ENCODE data around the gene GSE1. TPM values are rescaled to one million over a fixed set of nuclear protein-coding genes. Genes with fewer than 3 reads are reported as not detected.

Gene GSE1
- total and polyA plus RNA-seq, 2 of the 13 experiments (the other 11 are each of a cell fraction or from before 2014, with no cell fraction given), result 16.1 to 31.2 TPM

- Histone ChIP-seq H3K9me3 (ENCODE audit: low read length) (no peaks in the 10 kb centered on the region), H2AFZ (ENCODE audit: low read length) (no peak overlapping the region), H3K27ac (ENCODE audit: extremely low read length, insufficient read depth, low read length) (no peak overlapping the region), H3K9ac (ENCODE audit: insufficient read depth, low read depth, low read length) (peak overlapping the region; percentile 76), H3K4me3 (replicated peaks in 1 of 3; ENCODE audit: insufficient read depth in 1 of 3, low read depth in 2 of 3, low read length in 3 of 3) (peak overlapping the region; percentile 66 to 88 (median 84)), H3K27me3 (ENCODE audit: control insufficient read depth in 1 of 2, insufficient read depth in 2 of 2, low read length in 2 of 2) (peaks cover 0 to 26% of the 10 kb centered on the region in 2 experiments; a peak in 4 of 5 replicates), H3K4me1 (ENCODE audit: insufficient read depth, low read length) (peaks cover 38% of the 10 kb centered on the region), H4K20me1 (ENCODE audit: insufficient read depth, low read length) (no peaks in the 10 kb centered on the region; the same call in 1 of the 2 replicates), H3K36me3 (replicated peaks in 1 of 2; ENCODE audit: control insufficient read depth in 1 of 2, insufficient read depth in 2 of 2, low read length in 2 of 2) (peaks cover 4 to 10% of the 10 kb centered on the region in 2 experiments), H3K4me2 (ENCODE audit: low read depth, low read length) (peak overlapping the region; percentile 89), H3K79me2 (ENCODE audit: insufficient read depth, low read length) (peaks cover 2% of the 10 kb centered on the region)
- ATAC-seq (no peak), DNase-seq (ENCODE audit: low spot score) (no peak), FAIRE-seq (no peak)
- ChIA-PET POLR2A (no interaction called here), CTCF (ENCODE audit: low intra/inter-chr PET ratio, low total read pairs) (no interaction called here)
- in situ Hi-C loops (cut with HindIII; ENCODE audit: extremely low pct_ligation_motif_present, low pct_unique_long_range_greater_than_20kb), result no loop called here
- no TSS peak for BruUV-seq (replicated peaks)
- intact Hi-C loops (cut with micrococcal nuclease; ENCODE audit: unreplicated experiment), result no loop called here
- 72% methylated on average over 47 of the region's 49 CpGs for WGBS (ENCODE audit: low lambda C conversion rate)
- TF ChIP-seq NFIB (CRISPR knock-in tag; IDR thresholded peaks at IDR 0.05; ENCODE audit: borderline replicate concordance) (no peak), SYNCRIP (IDR thresholded peaks at IDR 0.05; ENCODE audit: insufficient read depth, low read depth, low read length) (no peak), ZNF207 (IDR thresholded peaks at IDR 0.05; ENCODE audit: borderline replicate concordance) (no peak), SALL2 (CRISPR knock-in tag; IDR thresholded peaks at IDR 0.05) (no peak), DRAP1 (CRISPR knock-in tag; IDR thresholded peaks at IDR 0.05) (no peak), TARDBP (CRISPR knock-in tag; IDR thresholded peaks at IDR 0.05) (0 out of 2 replicates have a peak, but pooled peaks have one; percentile 16), ZNF34 (CRISPR knock-in tag; IDR thresholded peaks at IDR 0.05; ENCODE audit: borderline replicate concordance) (no peak), XRCC5 (optimal IDR thresholded peaks at IDR 0.05; ENCODE audit: low read length) (peak; percentile 29), FOXJ3 (CRISPR knock-in tag; IDR thresholded peaks at IDR 0.05; ENCODE audit: borderline replicate concordance) (no peak), ZNF280B (CRISPR knock-in tag; IDR thresholded peaks at IDR 0.05; ENCODE audit: borderline replicate concordance) (no peak), ZNF761 (CRISPR knock-in tag; conservative IDR thresholded peaks at IDR 0.05) (0 out of 2 replicates have a peak, but pooled peaks have one; percentile 5), SOX6 (IDR thresholded peaks at IDR 0.05) (no peak), SOX6 (CRISPR knock-in tag; IDR thresholded peaks at IDR 0.05) (no peak), KMT2A (CRISPR knock-in tag; IDR thresholded peaks at IDR 0.05) (no peak), MTA1 (CRISPR knock-in tag; IDR thresholded peaks at IDR 0.05; ENCODE audit: borderline replicate concordance) (no peak), THRA (CRISPR knock-in tag; IDR thresholded peaks at IDR 0.05; ENCODE audit: borderline replicate concordance) (no peak), ZNF446 (CRISPR knock-in tag; IDR thresholded peaks at IDR 0.05) (no peak), TBX3 (IDR thresholded peaks at IDR 0.05; ENCODE audit: borderline replicate concordance) (no peak), SIX4 (CRISPR knock-in tag; IDR thresholded peaks at IDR 0.05) (no peak), ESRRA (CRISPR knock-in tag; IDR thresholded peaks at IDR 0.05; ENCODE audit: low read depth) (no peak), ZNF616 (CRISPR knock-in tag; IDR thresholded peaks at IDR 0.05; ENCODE audit: low read depth) (no peak), ZNF546 (CRISPR knock-in tag; conservative IDR thresholded peaks at IDR 0.05) (0 out of 2 replicates have a peak, but pooled peaks have one; percentile 5), ZNF234 (CRISPR knock-in tag; conservative IDR thresholded peaks at IDR 0.05) (no peak)
Measured at GRCh38 chr16:85687651-85688471, 74.7 kb downstream of the GSE1 start.
